Measurements from ENCODE around the gene ALKBH4. TPM values are rescaled to one million over a fixed set of nuclear protein-coding genes. Genes with fewer than 3 reads are reported as not detected.

The ALKBH4 gene
- total RNA-seq, 1 experiment from 2014 or later = 31.0 TPM

DNA sequence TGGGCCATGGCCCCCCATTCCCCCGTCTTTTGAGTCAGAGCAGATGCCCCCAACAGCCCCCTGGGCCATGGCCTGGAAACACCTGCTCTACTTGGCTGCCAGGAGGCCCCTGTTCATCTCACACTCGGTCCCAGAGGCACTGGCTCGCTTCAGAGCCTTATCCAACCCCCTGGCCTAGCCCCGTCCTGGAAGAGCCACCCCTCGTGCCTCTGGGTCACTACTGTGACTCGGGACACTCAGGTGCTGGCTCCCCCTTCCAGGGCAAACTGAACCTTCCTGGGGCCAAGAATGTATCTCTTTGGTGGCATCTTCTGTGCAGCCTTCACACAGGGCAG, 7.1 kb upstream of the ALKBH4 start:
- Histone ChIP-seq H2AFZ (ENCODE audit: low read length) (no peak overlapping the region), H3K4me1 (ENCODE audit: insufficient read depth, low read length) (no peaks in the 10 kb centered on the region), H3K79me2 (ENCODE audit: low read length) (no peaks in the 10 kb centered on the region), H3F3A (ENCODE audit: low read length, unreplicated experiment) (no peaks in the 10 kb centered on the region), H3K27me3 (ENCODE audit: low read length) (no peaks in the 10 kb centered on the region), H3K9ac (ENCODE audit: low read length) (no peak overlapping the region), H4K20me1 (ENCODE audit: low read length) (no peaks in the 10 kb centered on the region), H3K36me3 (ENCODE audit: low read depth, low read length) (no peaks in the 10 kb centered on the region; the same call in 1 of the 2 replicates), H3K27ac (ENCODE audit: low read length) (no peak overlapping the region), H3K9me2 (replicated peaks; ENCODE audit: low read length) (no peaks in the 10 kb centered on the region), H3K9me3 (ENCODE audit: low read length) (no peaks in the 10 kb centered on the region), H3K4me3 (ENCODE audit: low read length) (no peak overlapping the region), H3K4me2 (ENCODE audit: low read length) (no peak overlapping the region)
- CTCF ChIA-PET = no interaction called here
- ATAC-seq = no peak
- intact Hi-C loops (cut with micrococcal nuclease) = no loop called here
- TF ChIP-seq EZH2phosphoT487 (IDR thresholded peaks at IDR 0.05; ENCODE audit: borderline replicate concordance, low read length) = no peak
- TF ChIP-seq, protein P1, sequence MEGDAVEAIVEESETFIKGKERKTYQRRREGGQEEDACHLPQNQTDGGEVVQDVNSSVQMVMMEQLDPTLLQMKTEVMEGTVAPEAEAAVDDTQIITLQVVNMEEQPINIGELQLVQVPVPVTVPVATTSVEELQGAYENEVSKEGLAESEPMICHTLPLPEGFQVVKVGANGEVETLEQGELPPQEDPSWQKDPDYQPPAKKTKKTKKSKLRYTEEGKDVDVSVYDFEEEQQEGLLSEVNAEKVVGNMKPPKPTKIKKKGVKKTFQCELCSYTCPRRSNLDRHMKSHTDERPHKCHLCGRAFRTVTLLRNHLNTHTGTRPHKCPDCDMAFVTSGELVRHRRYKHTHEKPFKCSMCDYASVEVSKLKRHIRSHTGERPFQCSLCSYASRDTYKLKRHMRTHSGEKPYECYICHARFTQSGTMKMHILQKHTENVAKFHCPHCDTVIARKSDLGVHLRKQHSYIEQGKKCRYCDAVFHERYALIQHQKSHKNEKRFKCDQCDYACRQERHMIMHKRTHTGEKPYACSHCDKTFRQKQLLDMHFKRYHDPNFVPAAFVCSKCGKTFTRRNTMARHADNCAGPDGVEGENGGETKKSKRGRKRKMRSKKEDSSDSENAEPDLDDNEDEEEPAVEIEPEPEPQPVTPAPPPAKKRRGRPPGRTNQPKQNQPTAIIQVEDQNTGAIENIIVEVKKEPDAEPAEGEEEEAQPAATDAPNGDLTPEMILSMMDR (conservative IDR thresholded peaks at IDR 0.05; ENCODE audit: low read depth, low read length) = no peak
- no peak for TF ChIP-seq EZH2 (IDR thresholded peaks at IDR 0.05; ENCODE audit: low read length, unreplicated experiment)
- DNase-seq = no peak
- POLR2A ChIA-PET (ENCODE audit: unreplicated experiment) = no interaction called here
- no TSS peak for BruUV-seq (replicated peaks)

DNA sequence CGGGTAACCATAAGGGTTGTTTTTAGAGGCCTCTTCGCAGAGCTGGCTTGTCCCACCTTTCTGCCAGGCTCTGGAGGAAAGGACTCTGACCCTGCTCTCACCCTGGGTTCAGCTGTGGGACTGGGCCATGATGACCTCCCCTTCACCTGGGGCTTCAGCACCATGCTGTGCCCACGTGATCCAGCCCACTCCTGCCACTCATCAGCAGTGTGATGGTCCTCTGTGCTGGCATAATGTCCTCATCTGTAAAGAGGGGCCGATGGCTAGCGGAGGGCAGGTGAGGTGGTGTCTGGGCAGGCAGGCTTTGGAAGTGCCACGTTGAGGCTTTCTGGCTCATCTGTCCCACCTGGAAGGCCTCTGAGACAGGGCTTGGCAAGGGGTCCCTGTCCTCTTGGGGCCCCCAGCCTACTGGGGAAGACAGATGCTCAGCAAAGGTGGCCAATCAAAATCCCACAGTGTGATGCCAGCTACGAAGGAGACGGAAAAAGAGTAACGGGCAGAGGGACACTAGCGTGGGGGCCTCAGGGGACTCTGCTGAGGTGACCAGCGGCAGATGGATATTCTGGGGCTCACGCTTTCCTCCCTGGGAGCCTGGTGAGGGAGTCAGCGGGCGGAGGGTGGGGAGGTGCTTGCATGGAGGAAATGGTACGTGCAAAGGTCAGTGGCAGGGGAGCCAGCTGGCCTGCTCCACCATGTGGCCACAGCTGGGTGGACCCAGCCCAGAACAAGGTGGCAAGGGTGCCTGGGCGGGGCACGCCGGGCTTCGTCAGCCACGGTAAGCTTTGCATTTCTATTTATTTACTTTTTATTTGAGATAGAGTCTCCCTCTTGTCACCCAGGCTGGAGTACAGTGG, 5.5 kb upstream of the ALKBH4 start:
- no peaks in the 10 kb centered on the region for H3K9me2 ChIP-seq (replicated peaks; ENCODE audit: low read length)
- H3K4me1 ChIP-seq (ENCODE audit: insufficient read depth, low read length) = peaks cover 6% of the 10 kb centered on the region; the same call in 1 of the 2 replicates
- H3K27ac ChIP-seq (ENCODE audit: low read length) = no peak overlapping the region
- CTCF ChIA-PET = no interaction called here
- H3K79me2 ChIP-seq (ENCODE audit: low read length) = peaks cover 7% of the 10 kb centered on the region
- H3K9ac ChIP-seq (ENCODE audit: low read length) = no peak overlapping the region
- intact Hi-C loops (cut with micrococcal nuclease) = no loop called here
- no peak overlapping the region for H3K4me3 ChIP-seq (ENCODE audit: low read length)
- DNase-seq (no peak), ATAC-seq (no peak)
- POLR2A ChIA-PET (ENCODE audit: unreplicated experiment) = no interaction called here
- H3K27me3 ChIP-seq (ENCODE audit: low read length) = no peaks in the 10 kb centered on the region
- BruUV-seq (replicated peaks) = no TSS peak
- H3K4me2 ChIP-seq (ENCODE audit: low read length) = no peak overlapping the region
- no peaks in the 10 kb centered on the region for H3F3A ChIP-seq (ENCODE audit: low read length, unreplicated experiment)
- no peaks in the 10 kb centered on the region for H4K20me1 ChIP-seq (ENCODE audit: low read length)
- no peaks in the 10 kb centered on the region for H3K9me3 ChIP-seq (ENCODE audit: low read length)
- H2AFZ ChIP-seq (ENCODE audit: low read length) = no peak overlapping the region
- H3K36me3 ChIP-seq (ENCODE audit: low read depth, low read length) = no peaks in the 10 kb centered on the region; the same call in 1 of the 2 replicates
- TF ChIP-seq EZH2phosphoT487 (IDR thresholded peaks at IDR 0.05; ENCODE audit: borderline replicate concordance, low read length) (no peak), EZH2 (IDR thresholded peaks at IDR 0.05; ENCODE audit: low read length, unreplicated experiment) (no peak)
- TF ChIP-seq, protein P1 (conservative IDR thresholded peaks at IDR 0.05; ENCODE audit: low read depth, low read length) = no peak

DNA sequence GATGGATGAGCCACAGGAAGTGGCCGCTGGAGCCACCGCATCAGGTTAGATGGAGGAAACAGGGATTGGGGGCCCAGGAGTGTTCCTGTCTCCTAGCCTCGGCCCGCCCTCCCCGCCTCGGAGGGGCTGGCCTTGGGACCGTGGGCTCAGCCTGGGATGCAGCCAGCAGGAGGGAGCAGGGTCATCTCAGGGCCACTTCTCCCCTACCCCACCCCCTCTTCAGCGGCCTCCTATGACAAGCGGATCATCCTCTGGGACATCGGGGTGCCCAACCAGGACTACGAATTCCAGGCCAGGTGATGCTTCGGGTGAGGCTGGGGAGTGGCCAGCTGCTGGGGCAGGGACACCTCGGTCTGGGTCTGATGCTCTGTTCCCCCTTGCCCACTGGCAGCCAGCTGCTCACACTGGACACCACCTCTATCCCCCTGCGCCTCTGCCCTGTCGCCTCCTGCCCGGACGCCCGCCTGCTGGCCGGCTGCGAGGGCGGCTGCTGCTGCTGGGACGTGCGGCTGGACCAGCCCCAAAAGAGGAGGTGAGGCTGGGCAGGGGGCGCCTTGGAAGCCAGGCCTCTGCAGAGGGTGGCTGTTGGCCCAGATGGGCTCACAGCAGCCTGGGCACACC, 4.8 kb upstream of the ALKBH4 start:
- no peak overlapping the region for H3K9ac ChIP-seq (ENCODE audit: low read length)
- no peak overlapping the region for H3K27ac ChIP-seq (ENCODE audit: low read length)
- no peaks in the 10 kb centered on the region for H3K9me2 ChIP-seq (replicated peaks; ENCODE audit: low read length)
- POLR2A ChIA-PET (ENCODE audit: unreplicated experiment) = no interaction called here
- CTCF ChIA-PET = no interaction called here
- H4K20me1 ChIP-seq (ENCODE audit: low read length) = no peaks in the 10 kb centered on the region
- no peaks in the 10 kb centered on the region; the same call in 1 of the 2 replicates for H3K36me3 ChIP-seq (ENCODE audit: low read depth, low read length)
- no TSS peak for BruUV-seq (replicated peaks)
- H3K79me2 ChIP-seq (ENCODE audit: low read length) = peaks cover 12% of the 10 kb centered on the region
- H3K27me3 ChIP-seq (ENCODE audit: low read length) = no peaks in the 10 kb centered on the region
- intact Hi-C loops (cut with micrococcal nuclease) = no loop called here
- H3K9me3 ChIP-seq (ENCODE audit: low read length) = no peaks in the 10 kb centered on the region
- H3K4me1 ChIP-seq (ENCODE audit: insufficient read depth, low read length) = peaks cover 6% of the 10 kb centered on the region; the same call in 1 of the 2 replicates
- no peak for TF ChIP-seq EZH2 (IDR thresholded peaks at IDR 0.05; ENCODE audit: low read length, unreplicated experiment)
- DNase-seq (no peak), ATAC-seq (no peak)
- H3F3A ChIP-seq (ENCODE audit: low read length, unreplicated experiment) = no peaks in the 10 kb centered on the region
- H3K4me2 ChIP-seq (ENCODE audit: low read length) = no peak overlapping the region
- H2AFZ ChIP-seq (ENCODE audit: low read length) = no peak overlapping the region
- H3K4me3 ChIP-seq (ENCODE audit: low read length) = no peak overlapping the region
